Calu3 (cell line): ENCODE measurements around the gene DHFR2. TPM values are rescaled to one million over a fixed set of nuclear protein-coding genes. Genes with fewer than 3 reads are reported as not detected.

Experiments used
- BruUV-seq: library from RNA; stranded (reverse); fragments of 400-500 nt; replicated peaks from 2 replicates; lab custom pipeline; 2021; lab: Mats Ljungman, UMichigan
- CTCF ChIA-PET: fragments of 300-600 bp; sonication (Branson Sonifier 250); formaldehyde crosslinking; loops from one replicate; lab custom pipeline; 2022; ENCODE audit warnings: antibody characterized with exemption; lab: Charles Lee
- DNase-seq: peaks from one replicate; pipeline ENCODE4 v3.0.0; 2022
- H3K27ac Mint-ChIP-seq: one replicate; pipeline ENCODE4 v1.8.0; 2022; ENCODE audit warnings: mixed read lengths; ENCODE audit not compliant: unreplicated experiment
- H3K27me3 Mint-ChIP-seq: one replicate; pipeline ENCODE4 v1.8.0; 2022; ENCODE audit warnings: mixed read lengths; ENCODE audit not compliant: unreplicated experiment
- H3K36me3 Mint-ChIP-seq: one replicate; pipeline ENCODE4 v1.8.0; 2022; ENCODE audit warnings: mild to moderate bottlenecking, moderate library complexity, mixed read lengths; ENCODE audit not compliant: insufficient read depth, unreplicated experiment
- H3K4me1 Mint-ChIP-seq: one replicate; pipeline ENCODE4 v1.8.0; 2022; ENCODE audit warnings: mild to moderate bottlenecking, low read depth, mixed read lengths; ENCODE audit not compliant: unreplicated experiment
- H3K4me3 Mint-ChIP-seq: one replicate; pipeline ENCODE4 v1.8.0; 2022; ENCODE audit warnings: mild to moderate bottlenecking, low read depth, moderate library complexity, mixed read lengths; ENCODE audit not compliant: unreplicated experiment
- H3K9me3 Mint-ChIP-seq: one replicate; pipeline ENCODE4 v1.8.0; 2022; ENCODE audit warnings: low read depth, mixed read lengths; ENCODE audit not compliant: unreplicated experiment
- intact Hi-C: fragments of 100-400 bp; cut with micrococcal nuclease; formaldehyde crosslinking; loops from one replicate; pipeline ENCODE4 v1.10.0; 2022; ENCODE audit not compliant: unreplicated experiment
- total RNA-seq: library from RNA; stranded (reverse); gene quantifications from 2 replicates; pipeline ENCODE4 v1.2.3, GENCODE V29; 2022
- TF ChIP-seq, protein P1 (sequence below): fragments of 200-600 bp; IDR thresholded peaks from one replicate; pipeline ENCODE4 v1.8.0; 2022; ENCODE audit warnings: antibody characterized with exemption; ENCODE audit not compliant: unreplicated experiment

The DHFR2 gene
- total RNA-seq, 1 experiment from 2014 or later: 5.4 TPM

DNA sequence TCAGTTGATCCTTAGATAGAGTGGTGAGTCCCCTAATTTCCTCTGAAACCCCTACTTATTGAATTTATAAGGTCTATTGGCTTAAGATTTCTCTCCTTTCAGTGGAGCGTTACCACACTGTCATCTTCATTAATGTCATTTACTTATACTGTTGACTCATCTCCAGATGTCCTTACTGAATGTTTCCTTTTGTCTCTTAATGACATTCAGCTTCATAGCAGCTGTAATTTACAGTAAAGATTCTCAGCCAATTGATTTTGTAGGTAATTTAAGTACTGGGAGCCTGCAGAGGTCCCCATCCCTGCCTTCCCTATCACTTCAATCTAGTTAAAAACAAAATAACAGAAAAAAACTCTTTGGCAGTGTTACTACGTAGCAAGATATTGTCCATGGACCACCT, 53.1 kb downstream of the DHFR2 start:
- H3K27ac Mint-ChIP-seq: no peak overlapping the region
- TF ChIP-seq, protein P1, sequence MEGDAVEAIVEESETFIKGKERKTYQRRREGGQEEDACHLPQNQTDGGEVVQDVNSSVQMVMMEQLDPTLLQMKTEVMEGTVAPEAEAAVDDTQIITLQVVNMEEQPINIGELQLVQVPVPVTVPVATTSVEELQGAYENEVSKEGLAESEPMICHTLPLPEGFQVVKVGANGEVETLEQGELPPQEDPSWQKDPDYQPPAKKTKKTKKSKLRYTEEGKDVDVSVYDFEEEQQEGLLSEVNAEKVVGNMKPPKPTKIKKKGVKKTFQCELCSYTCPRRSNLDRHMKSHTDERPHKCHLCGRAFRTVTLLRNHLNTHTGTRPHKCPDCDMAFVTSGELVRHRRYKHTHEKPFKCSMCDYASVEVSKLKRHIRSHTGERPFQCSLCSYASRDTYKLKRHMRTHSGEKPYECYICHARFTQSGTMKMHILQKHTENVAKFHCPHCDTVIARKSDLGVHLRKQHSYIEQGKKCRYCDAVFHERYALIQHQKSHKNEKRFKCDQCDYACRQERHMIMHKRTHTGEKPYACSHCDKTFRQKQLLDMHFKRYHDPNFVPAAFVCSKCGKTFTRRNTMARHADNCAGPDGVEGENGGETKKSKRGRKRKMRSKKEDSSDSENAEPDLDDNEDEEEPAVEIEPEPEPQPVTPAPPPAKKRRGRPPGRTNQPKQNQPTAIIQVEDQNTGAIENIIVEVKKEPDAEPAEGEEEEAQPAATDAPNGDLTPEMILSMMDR: no peak
- H3K27me3 Mint-ChIP-seq: no peaks in the 10 kb centered on the region
- H3K4me3 Mint-ChIP-seq: no peak overlapping the region
- CTCF ChIA-PET: no interaction called here
- no peaks in the 10 kb centered on the region for H3K4me1 Mint-ChIP-seq
- no peaks in the 10 kb centered on the region for H3K9me3 Mint-ChIP-seq
- intact Hi-C loops: loop anchor here (10.0 kb wide), 1 partner anchor 95 kb away; no protein-coding TSS in a partner anchor
- no peaks in the 10 kb centered on the region for H3K36me3 Mint-ChIP-seq
- no TSS peak for BruUV-seq
- DNase-seq: no peak

- TF ChIP-seq, protein P1: no peak
- CTCF ChIA-PET: no interaction called here
- no peak for DNase-seq
- Mint-ChIP-seq H3K4me1 (no peaks in the 10 kb centered on the region), H3K36me3 (no peaks in the 10 kb centered on the region), H3K27ac (no peak overlapping the region), H3K27me3 (no peaks in the 10 kb centered on the region), H3K4me3 (no peak overlapping the region), H3K9me3 (no peaks in the 10 kb centered on the region)
- no TSS peak for BruUV-seq
- intact Hi-C loops: loop anchor here (10.0 kb wide), 1 partner anchor 97 kb away; no protein-coding TSS in a partner anchor
These were observed 54.5 kb downstream of the DHFR2 start for GRCh38 chr3:94008253-94008652.

Other genes starting within 250 kb of the DHFR2 start
- 1.3 and 2.6 TPM in 2 replicates for gene PROS1, start 89.0 kb downstream of the DHFR2 start, total RNA-seq
- 7.8 and 9.6 TPM in 2 replicates for gene ARL13B, start 82.8 kb downstream of the DHFR2 start, total RNA-seq
- 5.1 and 5.2 TPM in 2 replicates for gene STX19, start 34.3 kb downstream of the DHFR2 start, total RNA-seq
- 10.1 and 13.6 TPM in 2 replicates for gene NSUN3, start 145 bp upstream of the DHFR2 start, total RNA-seq